Activated CD4-positive, CD25-positive, alpha-beta regulatory T cell (primary cell): ENCODE data around the gene ZNF91.
"Not testable (repeated sequence)": the region's sequence is repeated elsewhere in the genome, so short reads cannot be mapped to it uniquely, and the experiment has no call there.

Source experiments
- DNase-seq, 4 experiments: peaks; one replicate each; lab custom pipeline; 2025; lab: John Stamatoyannopoulos, UW

The ZNF91 gene

DNA sequence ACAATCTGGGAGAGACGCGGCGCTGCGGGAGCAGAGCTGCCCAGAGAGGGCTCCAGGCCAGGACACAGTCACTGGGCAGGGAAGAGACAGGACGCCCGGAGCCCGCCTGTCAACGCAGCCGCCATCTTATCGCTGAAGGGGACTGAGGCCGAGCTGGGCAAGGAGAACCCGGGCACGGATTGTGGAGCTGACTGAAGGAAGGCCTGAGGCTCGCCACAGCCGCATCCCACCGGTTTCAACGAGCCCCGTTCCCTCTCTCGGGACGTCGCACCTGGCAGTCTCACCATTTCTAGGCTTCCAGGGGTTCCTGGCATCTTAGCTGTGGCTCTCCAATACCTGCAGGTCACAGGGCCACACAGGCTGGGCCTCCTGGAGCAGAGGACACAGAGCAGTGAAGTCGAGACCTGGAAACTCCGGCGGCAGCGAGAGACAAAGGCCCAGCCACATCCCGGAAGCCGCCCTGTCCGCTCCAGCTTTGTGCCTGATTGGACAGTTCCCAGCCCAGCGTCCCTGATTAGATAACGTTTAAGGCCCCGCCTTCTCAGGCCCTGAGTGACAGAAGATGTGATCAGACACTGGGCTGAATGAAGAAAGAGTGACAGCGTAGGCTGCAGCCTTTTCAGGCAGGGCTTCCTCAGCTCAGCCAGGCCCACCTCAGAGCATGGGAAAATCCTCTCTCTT is at the start of gene ZNF91:
TSS of gene ZNF91 (minus strand) at position 431 of the 681 bp plus-strand sequence. CDS start at position 314, 117 bp downstream.
- peak; percentile 75 to 84 (median 80) for DNase-seq

DNA sequence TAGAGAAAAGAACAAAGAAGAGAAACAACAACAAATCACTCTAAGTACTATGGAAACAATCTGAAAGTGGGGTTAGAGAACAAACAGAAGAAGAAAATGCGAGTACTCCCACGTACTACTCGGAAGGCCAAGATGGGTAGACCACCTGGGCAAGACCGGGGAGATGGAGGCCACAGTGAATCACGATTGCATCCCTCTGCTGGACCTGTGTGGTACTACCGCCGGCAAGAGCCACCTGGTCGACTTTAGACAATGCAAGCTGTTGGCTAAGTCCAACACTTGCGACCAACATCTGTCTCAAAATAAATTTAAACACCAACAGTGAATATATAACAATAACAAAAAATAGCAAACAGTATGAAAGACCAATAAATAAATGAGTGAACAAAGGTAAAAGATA is 45.5 kb upstream of the ZNF91 start:
- no peak for DNase-seq

DNA sequence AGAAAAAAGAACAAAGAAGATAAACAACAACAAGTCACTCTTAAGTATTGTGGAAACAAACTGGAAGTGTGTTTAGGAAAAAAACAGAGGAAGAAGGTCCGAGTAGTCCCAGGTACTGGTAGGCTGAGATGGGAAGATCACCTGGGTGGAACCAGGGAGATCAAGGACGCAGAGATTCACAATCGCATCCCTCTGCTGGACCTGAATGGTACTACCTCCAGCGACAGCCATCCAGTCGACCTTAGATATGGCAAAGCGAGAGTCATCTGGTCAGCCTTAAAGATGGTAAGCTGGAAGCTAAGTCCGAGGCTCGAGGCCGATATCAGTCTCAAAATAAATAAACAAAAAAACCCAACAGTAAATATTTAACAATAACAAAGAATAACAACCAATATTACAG is 44.9 kb upstream of the ZNF91 start:
- no peak for DNase-seq

DNA sequence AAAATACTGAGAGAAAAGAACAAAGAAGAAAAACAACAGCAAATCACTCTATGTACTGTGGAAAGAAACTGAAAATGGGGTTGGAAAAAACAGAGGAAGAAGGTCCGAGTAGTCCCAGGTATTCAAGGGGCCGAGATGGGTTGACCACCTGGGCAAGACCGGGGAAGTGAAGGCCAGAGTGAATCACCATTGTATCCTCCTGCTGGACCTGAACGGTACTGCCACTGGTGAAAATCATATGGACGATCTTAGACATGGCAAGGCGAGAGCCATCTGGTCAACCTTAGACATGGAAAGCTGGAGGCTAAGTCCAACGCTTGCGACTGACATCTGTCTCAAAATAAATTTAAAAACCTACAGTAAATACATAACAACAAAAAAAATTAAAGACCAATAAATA is 44.4 kb upstream of the ZNF91 start:
- no peak for DNase-seq

DNA sequence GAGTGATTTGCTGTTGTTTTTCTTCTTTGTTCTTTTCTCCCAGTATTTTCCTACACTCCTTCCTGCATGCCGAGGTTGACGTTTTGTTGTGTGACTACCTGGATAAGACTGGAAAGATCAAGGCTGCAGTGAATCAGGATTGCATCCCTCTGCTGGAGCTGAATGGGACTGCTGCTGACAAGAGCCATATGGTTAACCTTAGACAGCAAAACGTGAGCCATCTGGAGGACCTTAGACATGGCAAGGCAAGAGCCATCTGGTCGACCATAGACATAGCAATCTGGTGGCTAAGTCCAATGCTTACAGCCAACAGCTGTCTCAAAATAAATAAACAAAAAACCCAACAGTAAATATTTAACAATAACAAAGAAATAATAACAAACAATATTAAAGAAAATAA is 42.6 kb upstream of the ZNF91 start:
- DNase-seq, result no peak

DNA sequence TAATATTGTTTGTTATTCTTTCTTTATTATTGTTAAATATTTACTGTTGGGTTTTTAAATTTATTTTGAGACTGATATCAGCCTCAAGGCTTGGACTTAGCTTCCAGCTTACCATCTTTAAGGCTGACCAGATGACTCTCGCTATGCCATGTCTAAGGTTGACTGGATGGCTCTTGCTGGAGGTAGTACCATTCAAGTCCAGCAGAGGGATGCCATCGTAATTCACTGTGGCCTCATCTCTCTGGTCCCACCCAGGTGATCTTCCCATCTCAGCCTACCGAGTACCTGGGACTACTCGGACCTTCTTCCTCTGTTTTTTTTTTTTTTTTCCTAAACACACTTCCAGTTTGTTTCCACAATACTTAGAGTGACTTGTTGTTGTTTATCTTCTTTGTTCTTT is 41.7 kb upstream of the ZNF91 start:
- no peak for DNase-seq

DNA sequence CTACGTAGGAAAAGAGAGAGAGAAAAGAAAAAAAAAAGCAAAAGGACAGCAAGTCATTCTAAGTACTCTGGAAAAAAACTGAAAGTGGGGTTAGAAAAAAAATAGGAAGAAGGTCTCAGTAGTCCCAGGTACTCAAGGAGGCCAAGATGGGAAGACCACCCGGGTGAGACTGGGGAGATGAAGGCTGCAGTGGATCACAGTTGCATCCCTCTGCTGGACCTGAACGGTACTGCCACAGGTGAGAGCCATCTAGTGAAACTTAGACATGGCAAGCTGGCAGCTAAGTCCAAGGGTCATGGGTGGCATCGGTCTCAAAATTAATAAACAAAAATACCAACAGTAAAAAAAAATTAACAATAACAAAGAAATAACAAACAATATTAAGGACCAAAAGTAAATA is 41.0 kb upstream of the ZNF91 start:
- DNase-seq, result no peak

DNA sequence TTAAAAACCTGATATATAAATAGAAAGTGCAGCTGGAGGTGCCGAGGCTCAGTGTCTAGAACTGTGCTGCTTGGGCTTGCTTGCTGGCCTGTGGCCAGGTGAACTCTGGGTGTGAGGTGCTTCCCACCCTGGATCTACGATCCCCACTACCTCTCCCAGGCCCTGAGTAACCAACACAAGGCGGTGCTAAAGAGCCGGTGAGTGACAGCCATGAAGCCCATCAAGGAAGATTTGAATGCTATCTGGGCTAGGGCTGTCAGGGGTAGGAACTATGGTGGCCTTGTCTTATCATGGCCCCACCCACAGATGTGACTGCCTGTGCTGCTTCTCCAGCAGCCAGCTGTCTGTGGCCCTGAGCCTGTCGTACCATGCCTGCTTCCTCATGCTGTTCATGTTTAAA is 25.6 kb upstream of the ZNF91 start:
- DNase-seq, result no peak

DNA sequence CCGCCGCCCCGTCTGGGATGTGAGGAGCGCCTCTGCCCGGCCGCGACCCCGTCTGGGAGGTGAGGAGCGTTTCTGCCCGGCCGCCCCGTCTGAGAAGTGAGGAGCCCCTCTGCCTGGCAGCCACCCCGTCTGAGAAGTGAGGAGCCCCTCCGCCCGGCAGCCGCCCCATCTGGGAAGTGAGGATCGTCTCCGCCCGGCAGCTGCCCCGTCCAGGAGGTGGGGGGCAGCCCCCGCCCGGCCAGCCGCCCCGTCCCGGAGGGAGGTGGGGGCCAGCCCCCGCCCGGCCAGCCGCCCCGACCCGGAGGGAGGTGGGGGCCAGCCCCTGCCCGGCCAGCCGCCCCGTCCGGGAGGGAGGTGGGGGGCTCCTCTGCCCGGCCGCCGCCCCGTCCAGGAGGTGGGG is 24.0 kb upstream of the ZNF91 start:
- not testable (repeated sequence) for DNase-seq

DNA sequence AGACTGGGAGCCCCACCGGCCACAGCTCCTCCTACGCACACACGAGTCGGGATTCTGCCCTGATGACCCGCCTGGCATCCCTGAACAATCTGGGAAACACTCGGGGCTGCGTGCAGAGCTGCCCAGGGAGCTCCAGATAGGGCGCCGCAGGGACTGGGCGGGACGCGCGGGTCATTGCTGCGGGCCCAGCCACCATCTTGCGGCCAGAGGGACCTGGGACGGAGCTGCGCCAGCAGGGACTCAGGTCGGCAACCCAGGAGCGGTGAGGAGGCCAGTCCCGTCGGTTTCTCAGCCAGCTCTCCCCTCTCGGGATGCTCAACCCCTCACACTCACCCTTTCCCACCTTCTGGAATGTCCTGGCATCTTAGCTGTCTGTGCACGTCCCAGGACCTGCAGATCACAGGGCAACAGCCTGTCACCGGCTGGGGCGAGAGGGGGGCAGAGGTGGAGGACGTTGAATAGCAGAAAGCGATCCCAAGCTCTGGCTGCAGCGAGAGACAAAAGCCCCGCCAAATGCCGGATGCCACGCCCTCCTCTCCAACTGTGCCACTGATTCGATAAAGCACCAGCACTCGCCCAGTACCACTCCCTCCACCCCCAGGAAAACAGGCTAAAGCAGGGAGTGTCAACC is 20.4 kb upstream of the ZNF91 start:
- no peak for DNase-seq

DNA sequence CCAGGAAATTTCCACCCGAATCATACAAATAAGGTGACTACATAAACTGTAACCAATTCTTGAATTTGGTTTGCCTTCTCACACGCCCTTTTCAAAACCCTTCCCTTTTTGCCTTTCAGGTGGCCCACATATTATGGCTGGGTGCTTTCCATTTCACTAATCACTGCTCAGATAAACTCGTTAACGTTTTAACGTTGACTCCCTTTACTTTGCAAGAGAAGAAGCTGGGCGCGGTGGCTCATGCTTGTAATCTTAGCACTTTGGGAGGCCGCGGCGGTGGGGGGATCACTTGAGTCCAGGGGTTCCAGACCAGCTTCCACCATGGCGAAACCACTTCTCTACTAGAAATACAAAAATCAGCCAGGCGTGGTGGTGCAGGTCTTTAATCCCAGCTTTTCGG is 19.8 kb upstream of the ZNF91 start:
- no peak for DNase-seq

DNA sequence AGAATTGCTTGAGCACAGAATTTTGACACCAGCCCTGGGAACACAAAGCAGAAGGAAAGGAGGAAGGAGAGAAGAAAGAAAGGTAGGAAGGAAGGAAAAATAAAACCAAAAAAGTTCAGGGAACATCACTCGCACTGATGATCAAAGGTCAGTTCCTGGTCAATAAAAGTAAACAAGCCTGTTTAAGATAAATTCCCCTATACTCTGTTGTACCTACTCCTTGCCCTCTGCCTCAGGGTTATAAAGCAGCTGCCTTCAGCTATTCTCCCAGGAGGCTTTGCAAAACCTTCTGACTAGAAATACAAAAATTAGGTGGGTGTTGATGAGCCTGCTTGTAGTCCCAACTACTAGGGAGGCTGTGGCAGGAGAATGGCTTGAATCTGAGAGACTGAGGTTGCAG is 14.9 kb upstream of the ZNF91 start:
- DNase-seq, result no peak

DNA sequence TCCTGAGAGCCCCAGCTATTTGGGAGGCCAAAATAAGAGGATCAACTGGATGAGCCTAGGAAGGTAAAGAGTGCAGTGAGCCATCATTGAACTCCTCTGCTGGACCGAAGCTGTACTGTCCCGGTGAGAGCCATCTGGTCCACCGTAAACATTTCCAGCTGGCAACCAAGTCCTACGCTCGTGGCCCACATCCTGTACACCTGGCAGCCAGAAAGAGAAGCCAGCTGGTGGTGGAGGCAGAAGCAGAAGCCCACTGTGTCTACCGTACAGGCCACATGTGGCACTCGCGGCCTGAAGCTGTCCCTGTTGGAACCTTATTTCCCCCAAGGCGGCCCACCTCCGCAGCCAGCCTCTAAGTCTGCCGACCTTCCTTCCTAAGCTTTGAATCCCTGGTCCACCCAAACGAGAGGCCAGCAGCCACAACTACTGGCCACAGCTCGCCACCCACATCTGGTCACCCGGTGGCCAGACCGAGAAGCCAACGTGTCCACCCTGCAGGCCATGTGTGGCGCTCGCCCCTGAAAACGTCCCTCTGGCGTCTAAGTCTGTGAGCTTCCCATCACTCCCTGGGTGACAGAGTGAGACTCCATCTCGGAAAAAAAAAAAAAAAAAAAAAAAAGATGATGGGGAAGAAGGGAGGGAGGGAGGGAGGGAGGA is 14.2 kb upstream of the ZNF91 start:
- no peak for DNase-seq

DNA sequence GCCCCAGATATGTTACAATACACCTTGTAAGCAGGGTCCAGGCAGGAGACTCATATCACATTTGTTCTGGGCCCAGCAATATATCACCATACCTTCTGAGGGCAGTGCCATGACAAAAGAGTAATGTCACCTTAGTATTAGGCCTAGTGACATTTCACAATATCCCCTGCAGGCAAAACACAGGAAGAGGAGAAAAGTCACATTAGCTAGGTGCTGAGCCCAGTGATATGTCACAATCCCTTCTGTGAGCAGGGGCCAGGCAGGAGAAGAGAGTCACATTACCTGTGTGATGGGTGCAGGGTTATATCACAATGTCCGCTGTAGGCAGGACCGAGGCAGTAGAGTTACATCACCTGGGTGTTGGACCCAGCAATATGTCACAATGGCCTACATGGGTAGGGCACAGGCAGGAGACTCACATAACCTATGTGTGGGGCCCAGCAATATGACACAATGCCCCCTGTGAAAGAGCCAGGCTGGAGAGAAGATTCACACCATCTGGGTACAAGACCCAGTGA is 12.4 kb upstream of the ZNF91 start:
- no peak for DNase-seq

DNA sequence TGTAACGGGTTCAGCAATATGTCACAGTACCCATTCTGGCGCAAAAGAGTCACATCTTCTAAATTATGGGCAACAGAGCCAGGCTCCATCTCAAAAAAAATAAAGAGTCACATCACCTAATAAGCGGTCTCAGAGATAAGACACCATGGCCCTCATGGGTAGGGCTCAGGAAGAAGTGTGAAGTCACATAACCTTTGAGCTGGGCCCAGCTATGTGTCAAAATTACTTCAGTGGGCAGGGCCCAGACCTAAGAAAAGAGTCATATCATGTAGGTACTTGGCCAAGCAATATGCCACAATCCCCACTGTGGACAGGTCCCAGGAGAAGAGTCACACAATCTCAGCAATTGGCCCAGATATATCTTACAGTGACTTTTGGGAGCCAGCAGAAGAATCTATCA is 11.4 kb upstream of the ZNF91 start:
- no peak for DNase-seq

DNA sequence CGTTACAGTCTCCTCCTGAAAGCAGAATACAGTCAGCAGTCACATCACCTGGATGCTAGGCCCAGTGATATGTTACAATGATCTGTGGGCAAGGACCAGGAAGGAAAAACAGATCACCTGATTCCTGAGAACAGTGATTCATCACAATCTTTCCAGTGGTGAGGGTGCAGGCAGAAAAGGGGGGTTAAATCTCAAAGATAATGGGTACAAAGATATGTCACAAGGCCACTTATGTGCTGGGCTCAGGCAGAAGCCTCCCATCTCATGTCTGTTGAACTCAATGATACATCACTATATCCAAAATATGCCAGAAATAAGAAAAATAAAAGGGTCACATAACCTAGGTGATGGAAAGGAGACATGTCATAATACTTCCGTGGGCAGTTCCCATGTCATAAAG is 10.8 kb upstream of the ZNF91 start:
- DNase-seq, result no peak

DNA sequence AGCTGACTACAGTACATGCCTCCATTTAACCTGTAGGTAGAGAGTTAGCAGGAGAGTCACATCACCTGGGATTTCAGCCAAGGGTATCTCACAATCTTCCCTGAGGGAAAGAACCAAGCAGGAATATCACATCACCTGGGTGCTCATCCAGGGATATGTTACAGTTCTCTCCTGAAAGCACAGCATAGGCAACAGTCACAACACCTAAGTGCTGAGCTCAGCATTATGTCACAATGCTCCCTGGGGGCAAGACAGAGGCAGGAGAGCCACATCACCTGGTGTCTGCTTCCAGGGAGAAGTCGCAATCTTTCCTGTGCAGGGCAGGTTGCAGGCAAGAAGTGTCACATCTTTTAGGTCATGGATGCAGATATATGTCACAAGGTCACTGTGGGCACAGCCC is 9.4 kb upstream of the ZNF91 start:
- DNase-seq, result no peak

DNA sequence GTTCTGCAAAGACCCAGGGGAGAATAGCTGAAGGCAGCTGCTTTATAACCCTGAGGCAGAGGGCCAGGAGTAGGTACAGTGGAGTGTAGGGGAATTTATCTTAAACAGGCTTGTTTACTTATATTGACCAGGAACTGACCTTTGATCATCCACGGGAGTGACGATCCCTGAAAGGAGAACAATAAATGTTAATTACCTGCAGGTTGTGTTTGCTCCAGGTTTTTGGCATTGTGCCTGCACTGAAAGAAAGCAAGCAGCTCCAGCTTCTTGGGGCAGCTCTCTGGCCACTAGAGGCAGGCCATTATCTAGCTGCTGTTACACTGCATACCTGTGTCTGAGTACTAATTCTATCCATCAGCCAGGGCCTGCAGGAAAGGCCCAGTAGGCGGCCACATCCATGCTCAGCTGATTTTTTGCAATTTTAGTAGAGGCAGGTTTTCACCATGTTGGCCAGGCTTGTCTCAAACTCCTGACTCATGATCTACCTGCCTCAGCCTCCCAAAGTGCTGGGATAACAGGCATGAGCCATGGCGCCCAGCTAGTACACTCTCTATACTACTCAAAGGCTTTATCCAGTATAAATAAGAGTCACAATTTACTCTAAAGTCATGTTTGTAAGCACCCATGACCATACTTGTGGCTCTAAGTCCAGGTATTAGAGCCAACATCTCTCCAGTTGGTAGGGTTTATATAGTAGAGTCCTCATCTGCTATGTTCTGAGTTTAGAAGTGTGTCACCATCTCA is 8.5 kb upstream of the ZNF91 start:
- no peak for DNase-seq

DNA sequence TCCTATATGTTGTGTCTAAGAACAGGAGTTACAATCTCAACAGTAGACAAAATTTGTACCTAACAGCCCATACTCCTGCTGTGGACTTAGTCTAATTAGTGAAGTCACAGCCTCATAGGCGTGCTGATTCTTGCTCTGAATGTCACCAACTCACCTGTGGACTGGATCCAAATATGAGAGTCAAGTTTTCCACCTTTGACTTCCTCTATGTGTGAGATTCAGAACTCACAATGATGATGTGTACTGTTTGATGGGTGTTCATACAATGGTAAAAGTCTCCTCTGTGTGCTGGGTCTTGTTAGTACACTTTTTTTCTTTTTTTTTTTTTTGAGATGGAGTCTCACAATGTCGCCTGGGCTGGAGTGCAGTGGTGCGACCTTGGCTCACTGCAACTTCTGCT is 7.8 kb upstream of the ZNF91 start:
- DNase-seq, result no peak

DNA sequence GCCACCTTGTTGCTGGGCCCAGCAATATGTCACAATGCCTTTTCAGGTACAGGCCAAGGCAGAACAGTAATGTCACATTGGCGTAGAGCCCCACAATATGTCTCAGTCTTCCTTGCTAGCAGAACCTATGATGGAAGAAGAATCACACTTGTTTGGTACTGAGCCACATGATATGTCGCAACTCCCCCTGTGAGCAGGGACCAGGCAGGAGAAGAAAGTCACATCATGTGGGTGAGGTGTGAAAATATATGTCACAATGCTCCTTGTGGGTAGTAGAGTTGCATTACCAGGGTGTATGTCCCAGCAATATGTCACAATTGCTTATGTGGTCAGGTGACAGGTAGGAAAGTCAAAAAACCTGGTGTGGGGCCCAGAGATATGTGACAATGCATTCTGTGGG is 7.1 kb upstream of the ZNF91 start:
- no peak for DNase-seq

DNA sequence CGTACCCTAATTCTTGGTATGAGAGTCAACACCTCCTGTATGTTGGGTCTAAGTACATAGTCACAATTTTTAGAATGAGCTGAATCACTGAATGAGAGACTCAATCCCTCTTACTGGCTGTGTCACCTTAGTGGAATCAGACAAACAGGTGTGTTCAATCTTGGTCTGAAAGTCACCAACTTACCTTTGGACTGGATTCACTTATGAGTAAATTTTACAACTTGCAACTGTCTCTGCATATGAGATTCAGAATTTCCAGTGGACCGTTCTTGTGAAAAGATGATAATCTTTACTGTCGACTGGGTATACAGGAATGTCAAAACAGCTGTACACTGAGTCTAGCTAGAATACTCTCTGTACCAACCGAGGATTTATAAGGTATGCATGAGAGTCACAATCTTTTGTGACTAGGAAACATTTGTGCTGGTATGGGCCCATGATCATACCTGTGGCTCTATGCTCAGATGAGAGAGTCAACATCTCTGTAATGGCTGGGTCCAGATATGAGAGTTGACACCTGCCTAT is 5.9 kb upstream of the ZNF91 start:
- DNase-seq, result no peak

DNA sequence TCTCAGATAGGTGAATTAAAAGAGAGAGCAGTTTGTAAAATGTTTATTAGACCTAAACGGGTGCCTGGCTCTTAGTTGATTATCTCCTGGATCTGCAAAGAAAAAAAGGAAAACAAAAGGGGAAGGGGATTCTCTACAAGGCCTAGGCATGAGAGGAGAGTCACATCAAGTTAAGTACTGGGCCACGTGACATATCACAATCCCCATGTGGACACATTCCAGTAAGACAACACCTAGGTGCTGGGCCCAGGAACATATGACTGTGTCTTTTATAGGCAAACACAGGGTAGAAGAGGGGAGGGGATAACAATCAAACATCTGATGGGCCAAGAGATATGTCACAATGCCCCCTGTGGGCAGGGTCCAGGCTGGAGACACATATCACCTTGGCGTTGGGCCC is 4.2 kb upstream of the ZNF91 start:
- DNase-seq, result no peak
